HL-60 (cell line): ENCODE measurements around the gene SH3GL1.

ENCODE experiments used
- DNase-seq, 2 experiments: peaks; one replicate each; pipeline ENCODE4 v3.0.0-alpha.2; 2010 to 2020; ENCODE audit warnings: low read depth in 1 of 2, low spot score in 1 of 2
- H3K27ac ChIP-seq: fragments of 250-450 bp; sonication (Bioruptor Pico); replicated peaks from 2 replicates; pipeline ENCODE4 v1.5.1; 2020; ENCODE audit warnings: mild to moderate bottlenecking, moderate library complexity
- H3K27me3 ChIP-seq: fragments of 250-450 bp; sonication (Bioruptor Pico); 2 replicates; pipeline ENCODE4 v1.5.1; 2021; ENCODE audit warnings: mild to moderate bottlenecking, moderate library complexity; ENCODE audit not compliant: insufficient read depth, poor library complexity, severe bottlenecking
- H3K4me3 ChIP-seq: replicated peaks from 2 replicates; pipeline ENCODE4 v1.5.1; 2011; ENCODE audit warnings: mild to moderate bottlenecking, control low read depth, low read length; ENCODE audit not compliant: insufficient read depth
- GABPA ChIP-seq: IDR thresholded peaks from 2 replicates; pipeline ENCODE4 v1.6.1; 2012; ENCODE audit warnings: low read depth
- POLR2AphosphoS5 ChIP-seq: IDR thresholded peaks from 2 replicates; pipeline ENCODE4 v1.6.1; 2012; ENCODE audit warnings: low read depth
- SPI1 ChIP-seq: IDR thresholded peaks from 2 replicates; pipeline ENCODE4 v1.6.1; 2012; ENCODE audit warnings: low read depth, mild to moderate bottlenecking, borderline replicate concordance
- TF ChIP-seq, protein P1 (sequence below): IDR thresholded peaks from one replicate; pipeline ENCODE4 v1.5.1; 2011; ENCODE audit warnings: low read length, control low read depth, inconsistent platforms; ENCODE audit not compliant: insufficient read depth
- TF ChIP-seq, protein P2 (sequence below): IDR thresholded peaks from 2 replicates; pipeline ENCODE4 v1.6.1; 2012; ENCODE audit warnings: low read depth; ENCODE audit not compliant: insufficient replicate concordance

SH3GL1 gene

DNA sequence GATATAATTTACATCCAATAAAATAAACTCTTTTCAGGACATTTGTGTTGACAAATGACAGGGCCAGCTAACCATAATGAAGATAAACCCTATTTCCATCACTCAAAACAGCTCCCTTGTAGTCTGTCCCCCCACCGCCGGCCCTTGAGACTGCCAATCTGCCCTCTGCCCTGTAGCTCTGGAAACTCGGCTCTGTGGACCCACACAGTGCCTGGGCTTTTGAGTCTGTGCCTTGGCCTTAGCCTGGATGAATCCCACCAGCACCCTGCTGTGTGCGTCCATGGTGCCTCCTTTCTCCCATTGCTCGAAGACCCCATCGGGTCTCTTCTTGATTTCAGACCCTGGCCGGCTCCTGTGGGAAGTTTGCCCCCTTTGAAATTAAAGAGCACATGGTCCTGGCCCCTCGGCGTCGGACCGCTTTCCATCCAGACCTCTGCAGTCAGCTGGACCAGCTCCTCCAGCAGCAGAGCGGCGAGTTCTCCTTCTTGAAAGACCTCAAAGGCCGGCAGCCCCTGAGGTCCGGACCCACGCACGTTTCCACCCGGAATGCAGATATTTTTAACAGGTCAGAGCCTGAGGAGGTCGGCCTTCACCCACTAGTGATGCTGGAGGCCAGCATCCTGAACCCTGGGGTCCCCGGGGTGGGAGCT, 28.1 kb upstream of the SH3GL1 start:
- H3K27me3 ChIP-seq, result no peaks in the 10 kb centered on the region
- no peak overlapping the region for H3K4me3 ChIP-seq
- TF ChIP-seq GABPA, result no peak
- no peak for TF ChIP-seq SPI1
- TF ChIP-seq POLR2AphosphoS5, result no peak
- TF ChIP-seq, protein P1, sequence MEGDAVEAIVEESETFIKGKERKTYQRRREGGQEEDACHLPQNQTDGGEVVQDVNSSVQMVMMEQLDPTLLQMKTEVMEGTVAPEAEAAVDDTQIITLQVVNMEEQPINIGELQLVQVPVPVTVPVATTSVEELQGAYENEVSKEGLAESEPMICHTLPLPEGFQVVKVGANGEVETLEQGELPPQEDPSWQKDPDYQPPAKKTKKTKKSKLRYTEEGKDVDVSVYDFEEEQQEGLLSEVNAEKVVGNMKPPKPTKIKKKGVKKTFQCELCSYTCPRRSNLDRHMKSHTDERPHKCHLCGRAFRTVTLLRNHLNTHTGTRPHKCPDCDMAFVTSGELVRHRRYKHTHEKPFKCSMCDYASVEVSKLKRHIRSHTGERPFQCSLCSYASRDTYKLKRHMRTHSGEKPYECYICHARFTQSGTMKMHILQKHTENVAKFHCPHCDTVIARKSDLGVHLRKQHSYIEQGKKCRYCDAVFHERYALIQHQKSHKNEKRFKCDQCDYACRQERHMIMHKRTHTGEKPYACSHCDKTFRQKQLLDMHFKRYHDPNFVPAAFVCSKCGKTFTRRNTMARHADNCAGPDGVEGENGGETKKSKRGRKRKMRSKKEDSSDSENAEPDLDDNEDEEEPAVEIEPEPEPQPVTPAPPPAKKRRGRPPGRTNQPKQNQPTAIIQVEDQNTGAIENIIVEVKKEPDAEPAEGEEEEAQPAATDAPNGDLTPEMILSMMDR, result no peak
- TF ChIP-seq, protein P2, sequence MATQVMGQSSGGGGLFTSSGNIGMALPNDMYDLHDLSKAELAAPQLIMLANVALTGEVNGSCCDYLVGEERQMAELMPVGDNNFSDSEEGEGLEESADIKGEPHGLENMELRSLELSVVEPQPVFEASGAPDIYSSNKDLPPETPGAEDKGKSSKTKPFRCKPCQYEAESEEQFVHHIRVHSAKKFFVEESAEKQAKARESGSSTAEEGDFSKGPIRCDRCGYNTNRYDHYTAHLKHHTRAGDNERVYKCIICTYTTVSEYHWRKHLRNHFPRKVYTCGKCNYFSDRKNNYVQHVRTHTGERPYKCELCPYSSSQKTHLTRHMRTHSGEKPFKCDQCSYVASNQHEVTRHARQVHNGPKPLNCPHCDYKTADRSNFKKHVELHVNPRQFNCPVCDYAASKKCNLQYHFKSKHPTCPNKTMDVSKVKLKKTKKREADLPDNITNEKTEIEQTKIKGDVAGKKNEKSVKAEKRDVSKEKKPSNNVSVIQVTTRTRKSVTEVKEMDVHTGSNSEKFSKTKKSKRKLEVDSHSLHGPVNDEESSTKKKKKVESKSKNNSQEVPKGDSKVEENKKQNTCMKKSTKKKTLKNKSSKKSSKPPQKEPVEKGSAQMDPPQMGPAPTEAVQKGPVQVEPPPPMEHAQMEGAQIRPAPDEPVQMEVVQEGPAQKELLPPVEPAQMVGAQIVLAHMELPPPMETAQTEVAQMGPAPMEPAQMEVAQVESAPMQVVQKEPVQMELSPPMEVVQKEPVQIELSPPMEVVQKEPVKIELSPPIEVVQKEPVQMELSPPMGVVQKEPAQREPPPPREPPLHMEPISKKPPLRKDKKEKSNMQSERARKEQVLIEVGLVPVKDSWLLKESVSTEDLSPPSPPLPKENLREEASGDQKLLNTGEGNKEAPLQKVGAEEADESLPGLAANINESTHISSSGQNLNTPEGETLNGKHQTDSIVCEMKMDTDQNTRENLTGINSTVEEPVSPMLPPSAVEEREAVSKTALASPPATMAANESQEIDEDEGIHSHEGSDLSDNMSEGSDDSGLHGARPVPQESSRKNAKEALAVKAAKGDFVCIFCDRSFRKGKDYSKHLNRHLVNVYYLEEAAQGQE, result no peak
- no peak overlapping the region for H3K27ac ChIP-seq
- DNase-seq, result no peak

- TF ChIP-seq POLR2AphosphoS5 (no peak), GABPA (no peak), SPI1 (no peak)
- TF ChIP-seq, protein P2, result no peak
- TF ChIP-seq, protein P1, result no peak
- no peak for DNase-seq
- Histone ChIP-seq H3K4me3 (no peak overlapping the region), H3K27ac (no peak overlapping the region), H3K27me3 (no peaks in the 10 kb centered on the region)
These were observed 25.2 kb upstream of the SH3GL1 start for GRCh38 chr19:4425537-4425936.

DNA sequence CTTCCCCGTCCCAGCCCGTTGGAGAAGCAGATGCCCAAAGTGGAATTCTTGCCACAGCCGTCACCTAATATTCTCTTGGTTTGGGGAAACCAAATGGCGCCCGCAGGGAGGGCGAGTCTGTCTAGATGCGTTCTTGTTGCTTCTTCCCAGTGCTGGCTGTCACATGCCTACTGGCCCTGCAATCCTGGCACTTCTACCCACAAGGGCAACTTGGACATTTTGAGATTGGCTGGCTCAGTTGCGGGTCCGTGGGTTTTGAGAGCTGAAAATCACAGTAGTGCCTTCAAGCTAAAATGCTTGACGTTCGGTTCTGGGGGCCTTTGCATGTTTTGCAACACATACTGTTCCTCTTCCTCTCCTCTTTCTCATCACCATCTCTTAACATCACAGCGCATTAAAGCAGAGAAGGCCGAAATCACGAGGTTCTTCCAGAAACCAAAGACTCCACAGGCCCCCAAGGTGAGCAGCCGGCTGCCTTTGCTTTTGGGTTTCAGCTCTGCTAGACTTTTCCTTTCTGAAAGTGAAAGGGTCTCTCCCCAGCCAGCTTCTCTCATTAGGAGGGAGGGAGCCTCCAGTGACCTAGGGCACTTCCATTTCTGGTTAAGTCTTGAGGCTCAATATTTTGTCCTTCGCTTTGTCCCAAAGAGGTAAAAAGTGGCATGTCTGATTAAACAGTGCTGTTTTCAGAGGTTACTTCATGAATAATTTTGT, 23.2 kb upstream of the SH3GL1 start:
- no peak overlapping the region for H3K27ac ChIP-seq
- no peak for TF ChIP-seq GABPA
- no peak overlapping the region for H3K4me3 ChIP-seq
- no peak for DNase-seq
- no peaks in the 10 kb centered on the region for H3K27me3 ChIP-seq

- Histone ChIP-seq H3K27me3 (no peaks in the 10 kb centered on the region), H3K4me3 (no peak overlapping the region), H3K27ac (no peak overlapping the region)
- DNase-seq, result no peak
- TF ChIP-seq SPI1 (no peak), POLR2AphosphoS5 (no peak), GABPA (no peak)
- TF ChIP-seq, protein P2, result no peak
- TF ChIP-seq, protein P1, result no peak
These were observed 15.9 kb upstream of the SH3GL1 start for GRCh38 chr19:4416268-4416667.
